ENCODE measurements around the gene OR8D1.

Gene OR8D1

DNA sequence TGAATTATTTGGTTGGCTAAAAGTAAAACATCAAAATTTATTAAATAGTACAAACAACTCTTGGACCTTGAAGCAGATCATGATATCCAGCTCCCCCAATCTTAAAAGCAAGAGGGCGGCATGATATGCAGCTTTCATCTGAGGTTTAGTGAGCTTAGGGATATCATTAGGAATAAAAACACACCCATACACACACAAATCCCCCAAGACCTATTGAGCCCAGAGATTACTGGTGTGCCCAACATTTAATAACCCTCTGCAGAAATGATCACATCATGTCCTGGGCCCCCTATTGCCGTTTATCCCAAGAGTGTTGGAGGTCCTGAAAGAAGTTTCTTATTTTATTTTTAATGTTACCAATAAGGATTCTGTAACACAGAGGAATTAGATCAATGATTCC lies at the start of gene OR8D1:
Gene OR8D1 (minus strand): TSS at position 101 of the 400 bp plus-strand sequence. CDS start 3,183 bp downstream, outside the sequence.
- no peak for DNase-seq (ENCODE audit: low spot score)
- in situ Hi-C loops (cut with MboI; ENCODE audit: low sequenced_read_pairs, unreplicated experiment): no loop called here

DNA sequence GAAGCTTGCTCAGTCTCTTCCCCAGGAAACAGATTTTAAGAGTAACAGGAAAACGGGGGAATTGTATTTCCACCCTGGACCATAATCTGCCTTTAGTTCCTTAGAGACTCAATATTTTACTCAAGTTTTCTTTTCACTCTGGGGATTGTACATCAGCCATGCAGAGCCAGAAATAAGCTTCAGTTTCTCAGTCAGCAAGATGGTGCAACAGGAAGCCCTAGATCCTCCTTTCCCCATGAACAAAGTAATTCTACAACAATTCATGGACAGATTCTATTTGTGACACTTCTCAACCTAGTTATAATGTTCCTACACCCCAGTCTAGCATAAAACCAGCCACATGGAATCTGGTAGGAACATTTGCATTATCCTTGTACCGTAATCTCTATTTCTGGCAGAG lies 45.8 kb upstream of the OR8D1 start:
- DNase-seq (ENCODE audit: low spot score): no peak
- TF ChIP-seq, protein P1, sequence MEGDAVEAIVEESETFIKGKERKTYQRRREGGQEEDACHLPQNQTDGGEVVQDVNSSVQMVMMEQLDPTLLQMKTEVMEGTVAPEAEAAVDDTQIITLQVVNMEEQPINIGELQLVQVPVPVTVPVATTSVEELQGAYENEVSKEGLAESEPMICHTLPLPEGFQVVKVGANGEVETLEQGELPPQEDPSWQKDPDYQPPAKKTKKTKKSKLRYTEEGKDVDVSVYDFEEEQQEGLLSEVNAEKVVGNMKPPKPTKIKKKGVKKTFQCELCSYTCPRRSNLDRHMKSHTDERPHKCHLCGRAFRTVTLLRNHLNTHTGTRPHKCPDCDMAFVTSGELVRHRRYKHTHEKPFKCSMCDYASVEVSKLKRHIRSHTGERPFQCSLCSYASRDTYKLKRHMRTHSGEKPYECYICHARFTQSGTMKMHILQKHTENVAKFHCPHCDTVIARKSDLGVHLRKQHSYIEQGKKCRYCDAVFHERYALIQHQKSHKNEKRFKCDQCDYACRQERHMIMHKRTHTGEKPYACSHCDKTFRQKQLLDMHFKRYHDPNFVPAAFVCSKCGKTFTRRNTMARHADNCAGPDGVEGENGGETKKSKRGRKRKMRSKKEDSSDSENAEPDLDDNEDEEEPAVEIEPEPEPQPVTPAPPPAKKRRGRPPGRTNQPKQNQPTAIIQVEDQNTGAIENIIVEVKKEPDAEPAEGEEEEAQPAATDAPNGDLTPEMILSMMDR (IDR thresholded peaks at IDR 0.05; ENCODE audit: borderline replicate concordance, control extremely low read depth, extremely low read depth, insufficient read depth, missing control alignments): no peak
- in situ Hi-C loops (cut with MboI; ENCODE audit: low sequenced_read_pairs, unreplicated experiment): no loop called here

More for the DNA sequence above, at the start of gene OR8D1:
- TF ChIP-seq, protein P1 (IDR thresholded peaks at IDR 0.05; ENCODE audit: borderline replicate concordance, control extremely low read depth, extremely low read depth, insufficient read depth, missing control alignments): no peak

DNA sequence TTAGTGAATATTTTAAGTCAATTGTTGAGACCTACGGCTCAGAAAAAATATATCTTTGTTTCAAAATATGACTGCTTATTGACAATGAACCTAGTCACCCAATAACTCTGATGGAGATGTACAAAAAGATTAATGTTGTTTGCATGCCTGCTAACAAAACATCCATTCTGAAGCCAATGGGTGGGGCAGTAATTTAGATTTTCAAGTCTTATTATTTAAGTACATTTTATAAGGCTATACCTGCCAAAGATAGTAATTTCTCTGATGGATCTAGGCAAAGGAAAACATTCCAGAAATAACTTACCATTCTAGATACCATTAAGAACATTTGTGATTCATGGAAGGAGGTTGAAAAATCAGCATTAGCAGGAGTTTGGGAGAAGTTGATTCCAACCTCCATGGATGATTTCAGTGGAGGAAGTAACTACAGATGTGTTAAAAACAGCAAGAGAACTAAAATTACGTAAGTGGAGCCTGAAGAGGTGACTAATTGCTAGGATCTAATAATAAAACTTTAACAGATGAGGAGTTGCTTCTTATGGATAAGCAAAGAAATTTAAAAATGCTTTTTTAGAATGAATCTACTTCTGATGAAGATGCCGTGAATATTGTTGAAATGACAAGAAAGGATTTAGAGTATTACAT lies 32.7 kb upstream of the OR8D1 start:
- DNase-seq (ENCODE audit: low spot score): no peak
- in situ Hi-C loops (cut with MboI; ENCODE audit: low sequenced_read_pairs, unreplicated experiment): no loop called here
- TF ChIP-seq, protein P1 (IDR thresholded peaks at IDR 0.05; ENCODE audit: borderline replicate concordance, control extremely low read depth, extremely low read depth, insufficient read depth, missing control alignments): no peak

DNA sequence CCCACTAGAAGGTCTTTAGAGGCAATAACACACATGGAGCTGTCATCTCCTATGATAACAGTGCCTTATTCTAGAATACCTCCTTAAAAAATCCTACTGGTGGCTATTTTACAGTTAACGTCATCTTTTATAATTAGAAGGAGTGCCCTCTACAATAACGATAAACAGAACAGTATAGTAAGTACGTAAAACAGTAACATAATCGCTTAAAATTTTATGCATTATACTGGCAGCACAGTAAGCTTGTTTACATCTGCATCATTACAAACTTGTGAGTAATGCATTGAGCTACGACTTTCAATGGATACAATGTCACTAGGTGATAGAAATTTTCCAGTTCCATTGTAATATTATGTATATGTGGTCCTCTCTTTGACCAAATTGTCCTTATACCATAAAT lies 30.6 kb upstream of the OR8D1 start:
- TF ChIP-seq, protein P1 (IDR thresholded peaks at IDR 0.05; ENCODE audit: borderline replicate concordance, control extremely low read depth, extremely low read depth, insufficient read depth, missing control alignments): no peak
- in situ Hi-C loops (cut with MboI; ENCODE audit: low sequenced_read_pairs, unreplicated experiment): no loop called here
- no peak for DNase-seq (ENCODE audit: low spot score)

DNA sequence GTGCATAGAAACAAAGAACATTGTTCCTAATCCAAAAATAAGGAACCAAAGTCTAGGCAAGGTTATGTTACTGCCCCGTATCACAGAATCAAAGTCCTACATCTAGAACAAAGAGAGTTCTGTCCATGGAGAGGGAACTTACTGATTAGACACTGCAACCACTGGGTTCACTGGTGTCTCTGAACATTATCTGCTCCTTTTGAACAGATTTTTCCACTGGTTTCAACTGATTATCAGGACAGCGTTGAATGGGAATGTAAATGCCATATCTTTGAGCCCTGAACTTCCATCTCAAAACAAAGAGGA lies 26.3 kb upstream of the OR8D1 start:
- no peak for DNase-seq (ENCODE audit: low spot score)
- in situ Hi-C loops (cut with MboI; ENCODE audit: low sequenced_read_pairs, unreplicated experiment): no loop called here
- TF ChIP-seq, protein P1 (IDR thresholded peaks at IDR 0.05; ENCODE audit: borderline replicate concordance, control extremely low read depth, extremely low read depth, insufficient read depth, missing control alignments): no peak

DNA sequence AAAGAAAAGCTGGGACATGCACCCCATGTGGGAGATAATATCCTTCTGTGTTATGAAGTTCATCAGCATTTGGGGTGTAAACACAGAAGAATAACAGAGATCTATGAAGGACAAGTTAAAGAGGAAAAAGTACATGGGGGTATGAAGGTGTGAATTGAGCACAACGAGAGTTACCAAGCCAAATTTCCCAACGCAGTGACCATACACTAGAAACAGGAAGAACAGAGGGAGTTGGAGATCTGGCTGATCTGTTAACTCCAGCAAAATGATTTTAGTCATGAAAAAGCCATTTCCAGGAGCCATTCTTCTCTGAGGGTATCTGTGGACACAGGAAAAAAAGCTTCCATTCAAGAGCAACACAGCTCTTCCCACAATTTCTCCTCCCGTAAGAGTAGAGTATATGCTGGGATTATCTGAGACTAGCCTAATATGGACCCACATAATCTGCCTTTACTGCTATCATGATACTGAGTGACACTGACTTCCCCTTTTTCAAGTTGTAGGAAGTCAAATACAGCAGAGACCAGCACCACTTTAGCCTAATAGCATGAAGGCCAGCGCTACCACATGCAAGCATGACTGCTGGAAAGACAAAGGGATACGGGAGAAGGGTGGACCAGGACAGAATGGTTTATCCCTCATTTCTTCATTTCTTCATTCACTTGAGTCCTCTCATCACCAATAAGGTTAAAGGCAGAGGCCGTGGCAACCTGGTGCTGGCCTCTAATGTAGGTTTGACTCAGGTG lies 25.8 kb upstream of the OR8D1 start:
- TF ChIP-seq, protein P1 (IDR thresholded peaks at IDR 0.05; ENCODE audit: borderline replicate concordance, control extremely low read depth, extremely low read depth, insufficient read depth, missing control alignments): no peak
- in situ Hi-C loops (cut with MboI; ENCODE audit: low sequenced_read_pairs, unreplicated experiment): no loop called here
- DNase-seq (ENCODE audit: low spot score): no peak

Data from GM13976 (cell line).